NT2/D1 (cell line): ENCODE measurements around the gene PGBD5.

Experiments used
- SUZ12 ChIP-seq: IDR thresholded peaks from 2 replicates; pipeline ENCODE4 v1.6.1; 2011; ENCODE audit not compliant: insufficient read length, insufficient read depth; ENCODE audit errors: extremely low read depth
- YY1 ChIP-seq: IDR thresholded peaks from 2 replicates; pipeline ENCODE4 v1.6.1; 2011; ENCODE audit not compliant: insufficient read length, insufficient read depth

GRCh38 chr1:230303069-230303468, 123.1 kb downstream of the PGBD5 start:
- TF ChIP-seq SUZ12, result no peak
- TF ChIP-seq YY1, result no peak
